Measurements from ENCODE around the gene USP40.

Gene USP40

GRCh38 chr2:233435436-233436190, 131.0 kb downstream of the USP40 start:
- TF ChIP-seq TAF1 (IDR thresholded peaks at IDR 0.05; ENCODE audit: borderline replicate concordance, insufficient read depth, low read length) (no peak), SIN3A (IDR thresholded peaks at IDR 0.05; ENCODE audit: borderline replicate concordance, insufficient read depth, low read length) (no peak), POLR2AphosphoS5 (IDR thresholded peaks at IDR 0.05; ENCODE audit: low read depth, low read length) (no peak), FOXP2 (optimal IDR thresholded peaks at IDR 0.05; ENCODE audit: borderline replicate concordance, extremely low read depth, extremely low read length, insufficient read depth) (no peak), REST (IDR thresholded peaks at IDR 0.05; ENCODE audit: insufficient read depth in 1 of 2, low read depth in 2 of 2, low read length in 2 of 2) (no peak)

DNA sequence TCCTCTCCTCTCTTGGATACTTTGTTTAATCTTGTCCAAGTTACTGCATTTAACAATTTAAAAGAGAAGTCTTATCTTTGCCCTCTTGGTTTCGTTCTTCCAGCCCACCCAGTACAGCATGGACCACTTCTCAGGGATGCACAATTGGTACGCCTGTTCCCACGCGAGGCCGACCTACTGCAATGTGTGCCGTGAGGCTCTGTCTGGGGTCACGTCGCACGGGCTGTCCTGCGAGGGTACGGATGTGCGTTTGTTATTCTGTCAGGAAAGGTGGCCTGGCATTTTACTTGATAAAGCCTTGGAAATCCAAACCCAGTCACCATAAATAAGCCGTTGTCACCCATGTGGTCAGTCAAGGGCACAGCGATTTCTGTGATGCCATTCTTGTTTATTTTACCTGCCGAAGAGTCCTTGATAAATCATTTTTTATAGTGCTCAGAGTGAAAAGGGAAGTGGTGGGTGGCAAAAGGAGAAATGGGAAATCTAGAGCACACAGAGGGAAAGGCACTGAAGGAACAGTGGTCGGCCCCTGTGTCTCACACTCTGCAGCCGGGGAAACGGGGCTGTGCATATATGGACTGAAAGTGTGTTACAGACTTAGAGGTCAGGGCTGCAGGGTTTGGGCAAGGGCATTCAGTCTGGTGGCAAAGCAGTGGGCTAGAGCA, 131.8 kb downstream of the USP40 start:
- no peak for TF ChIP-seq TAF1 (IDR thresholded peaks at IDR 0.05; ENCODE audit: borderline replicate concordance, insufficient read depth, low read length)
- TF ChIP-seq POLR2AphosphoS5 (IDR thresholded peaks at IDR 0.05; ENCODE audit: low read depth, low read length): no peak
- no peak for TF ChIP-seq SIN3A (IDR thresholded peaks at IDR 0.05; ENCODE audit: borderline replicate concordance, insufficient read depth, low read length)
- no peak for TF ChIP-seq FOXP2 (optimal IDR thresholded peaks at IDR 0.05; ENCODE audit: borderline replicate concordance, extremely low read depth, extremely low read length, insufficient read depth)
- TF ChIP-seq REST (IDR thresholded peaks at IDR 0.05; ENCODE audit: insufficient read depth in 1 of 2, low read depth in 2 of 2, low read length in 2 of 2): no peak

GRCh38 chr2:233433794-233434193, 132.8 kb downstream of the USP40 start:
- TF ChIP-seq TAF1 (IDR thresholded peaks at IDR 0.05; ENCODE audit: borderline replicate concordance, insufficient read depth, low read length): no peak
- TF ChIP-seq POLR2AphosphoS5 (IDR thresholded peaks at IDR 0.05; ENCODE audit: low read depth, low read length): no peak
- TF ChIP-seq REST (IDR thresholded peaks at IDR 0.05; ENCODE audit: insufficient read depth in 1 of 2, low read depth in 2 of 2, low read length in 2 of 2): no peak
- TF ChIP-seq FOXP2 (optimal IDR thresholded peaks at IDR 0.05; ENCODE audit: borderline replicate concordance, extremely low read depth, extremely low read length, insufficient read depth): no peak
- no peak for TF ChIP-seq SIN3A (IDR thresholded peaks at IDR 0.05; ENCODE audit: borderline replicate concordance, insufficient read depth, low read length)

- TF ChIP-seq TAF1 (IDR thresholded peaks at IDR 0.05; ENCODE audit: borderline replicate concordance, insufficient read depth, low read length): no peak
- no peak for TF ChIP-seq SIN3A (IDR thresholded peaks at IDR 0.05; ENCODE audit: borderline replicate concordance, insufficient read depth, low read length)
- TF ChIP-seq POLR2AphosphoS5 (IDR thresholded peaks at IDR 0.05; ENCODE audit: low read depth, low read length): no peak
- TF ChIP-seq FOXP2 (optimal IDR thresholded peaks at IDR 0.05; ENCODE audit: borderline replicate concordance, extremely low read depth, extremely low read length, insufficient read depth): no peak
- no peak for TF ChIP-seq REST (IDR thresholded peaks at IDR 0.05; ENCODE audit: insufficient read depth in 1 of 2, low read depth in 2 of 2, low read length in 2 of 2)
Observed at GRCh38 chr2:233433029-233433428, 133.6 kb downstream of the USP40 start.

All from PFSK-1 (cell line).